Mesothelial cell of epicardium (in vitro differentiated cells): ENCODE data around the gene GALNT11. TPM values are rescaled to one million over a fixed set of nuclear protein-coding genes. Genes with fewer than 3 reads are reported as not detected.

Source experiments
- DNase-seq, 2 experiments: peaks; one replicate each; pipeline ENCODE4 v3.0.0; 2021; ENCODE audit warnings: low spot score in 2 of 2; ENCODE audit not compliant: unreplicated experiment in 2 of 2
- H3K27ac Mint-ChIP-seq: 2 replicates; pipeline ENCODE4 v1.8.0; 2021; ENCODE audit warnings: mixed read lengths
- H3K27me3 Mint-ChIP-seq: 2 replicates; pipeline ENCODE4 v1.8.0; 2021; ENCODE audit warnings: low read depth, mixed read lengths
- H3K36me3 Mint-ChIP-seq: 2 replicates; pipeline ENCODE4 v1.8.0; 2021; ENCODE audit warnings: mixed read lengths
- H3K4me1 Mint-ChIP-seq: 2 replicates; pipeline ENCODE4 v1.8.0; 2021; ENCODE audit warnings: mixed read lengths
- H3K4me3 Mint-ChIP-seq: 2 replicates; pipeline ENCODE4 v1.8.0; 2021; ENCODE audit warnings: mild to moderate bottlenecking, moderate library complexity, mixed read lengths
- H3K9me3 Mint-ChIP-seq: 2 replicates; pipeline ENCODE4 v1.8.0; 2021; ENCODE audit warnings: mixed read lengths
- total RNA-seq: library from RNA; stranded (reverse); gene quantifications from 3 replicates; pipeline ENCODE4 v1.2.1, GENCODE V29; 2021
- TF ChIP-seq, protein P1 (sequence below): fragments of 200-600 bp; sonication (generic); IDR thresholded peaks from one replicate; pipeline ENCODE4 v1.5.0; 2021; ENCODE audit warnings: antibody characterized with exemption; ENCODE audit not compliant: unreplicated experiment

The GALNT11 gene
- total RNA-seq, 1 donor from 2014 or later = 37.9 TPM

DNA sequence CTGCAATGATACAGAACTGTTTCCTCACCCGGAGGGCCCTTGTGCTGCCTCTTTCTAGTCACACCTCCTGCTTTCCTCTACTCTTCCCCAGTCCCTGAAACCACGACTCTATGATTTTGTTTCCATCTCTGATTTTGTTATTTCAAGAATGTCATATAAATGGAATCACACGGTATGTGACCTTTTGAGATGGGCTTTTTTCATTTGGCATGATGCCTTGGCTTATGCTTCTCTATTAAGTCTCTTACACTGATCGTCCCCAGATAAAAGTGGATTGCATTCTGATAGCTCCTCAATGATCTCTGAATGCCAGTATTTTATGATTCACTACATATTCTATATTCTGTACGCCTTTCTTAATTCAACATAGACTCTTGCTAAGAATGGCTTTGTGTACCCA, 78.2 kb downstream of the GALNT11 start:
- Mint-ChIP-seq H3K9me3 (no peaks in the 10 kb centered on the region), H3K4me3 (no peak overlapping the region), H3K36me3 (peaks cover 38% of the 10 kb centered on the region), H3K27ac (peak overlapping the region; percentile 4), H3K27me3 (no peaks in the 10 kb centered on the region), H3K4me1 (peaks cover 11% of the 10 kb centered on the region)
- TF ChIP-seq, protein P1, sequence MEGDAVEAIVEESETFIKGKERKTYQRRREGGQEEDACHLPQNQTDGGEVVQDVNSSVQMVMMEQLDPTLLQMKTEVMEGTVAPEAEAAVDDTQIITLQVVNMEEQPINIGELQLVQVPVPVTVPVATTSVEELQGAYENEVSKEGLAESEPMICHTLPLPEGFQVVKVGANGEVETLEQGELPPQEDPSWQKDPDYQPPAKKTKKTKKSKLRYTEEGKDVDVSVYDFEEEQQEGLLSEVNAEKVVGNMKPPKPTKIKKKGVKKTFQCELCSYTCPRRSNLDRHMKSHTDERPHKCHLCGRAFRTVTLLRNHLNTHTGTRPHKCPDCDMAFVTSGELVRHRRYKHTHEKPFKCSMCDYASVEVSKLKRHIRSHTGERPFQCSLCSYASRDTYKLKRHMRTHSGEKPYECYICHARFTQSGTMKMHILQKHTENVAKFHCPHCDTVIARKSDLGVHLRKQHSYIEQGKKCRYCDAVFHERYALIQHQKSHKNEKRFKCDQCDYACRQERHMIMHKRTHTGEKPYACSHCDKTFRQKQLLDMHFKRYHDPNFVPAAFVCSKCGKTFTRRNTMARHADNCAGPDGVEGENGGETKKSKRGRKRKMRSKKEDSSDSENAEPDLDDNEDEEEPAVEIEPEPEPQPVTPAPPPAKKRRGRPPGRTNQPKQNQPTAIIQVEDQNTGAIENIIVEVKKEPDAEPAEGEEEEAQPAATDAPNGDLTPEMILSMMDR = no peak
- no peak for DNase-seq

DNA sequence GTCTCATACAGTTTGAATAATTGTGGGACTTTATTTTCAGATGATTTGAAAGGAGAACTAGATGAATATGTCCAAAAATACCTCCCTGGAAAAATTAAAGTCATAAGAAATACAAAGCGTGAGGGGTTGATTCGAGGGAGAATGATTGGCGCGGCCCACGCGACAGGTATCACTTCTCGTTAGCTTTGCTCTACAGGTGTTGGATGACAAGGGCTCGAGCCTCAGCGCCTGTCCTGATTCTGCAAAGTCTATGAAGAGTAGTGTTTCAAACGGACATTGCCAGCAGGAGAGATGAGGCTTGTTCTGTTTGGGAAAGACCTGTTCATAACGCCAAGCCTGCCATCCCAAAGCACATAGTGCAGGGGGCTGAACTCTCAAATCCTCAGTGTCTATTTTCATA, 79.7 kb downstream of the GALNT11 start:
- Mint-ChIP-seq H3K27me3 (no peaks in the 10 kb centered on the region), H3K4me1 (peaks cover 11% of the 10 kb centered on the region), H3K36me3 (peaks cover 45% of the 10 kb centered on the region), H3K27ac (peak overlapping the region; percentile 8), H3K9me3 (peaks cover 7% of the 10 kb centered on the region), H3K4me3 (no peak overlapping the region)
- no peak for DNase-seq
- TF ChIP-seq, protein P1 = no peak

DNA sequence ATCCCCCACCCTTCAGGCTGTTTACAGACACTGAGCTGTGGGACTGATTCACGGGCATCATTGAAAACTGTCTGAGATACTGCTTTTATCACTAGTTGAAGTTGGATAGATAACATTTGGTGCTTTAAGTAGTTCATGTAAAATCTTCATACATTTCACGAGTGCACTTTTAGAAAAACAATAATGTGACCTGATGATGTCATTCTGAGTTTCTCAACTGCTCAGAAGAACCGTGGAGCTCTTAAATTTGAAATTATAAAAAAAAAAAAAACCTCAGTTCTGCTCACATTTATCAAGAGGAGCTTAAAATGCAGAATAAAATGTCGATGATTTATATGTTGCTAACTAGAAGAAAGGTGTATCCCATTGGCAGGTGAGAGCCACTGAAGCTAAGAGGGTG, 81.5 kb downstream of the GALNT11 start:
- H3K27me3 Mint-ChIP-seq = no peaks in the 10 kb centered on the region
- H3K36me3 Mint-ChIP-seq = peaks cover 49% of the 10 kb centered on the region
- peaks cover 8% of the 10 kb centered on the region for H3K4me1 Mint-ChIP-seq
- H3K27ac Mint-ChIP-seq = peak overlapping the region; percentile 14
- peaks cover 7% of the 10 kb centered on the region for H3K9me3 Mint-ChIP-seq
- DNase-seq = no peak
- TF ChIP-seq, protein P1 = no peak
- H3K4me3 Mint-ChIP-seq = no peak overlapping the region

DNA sequence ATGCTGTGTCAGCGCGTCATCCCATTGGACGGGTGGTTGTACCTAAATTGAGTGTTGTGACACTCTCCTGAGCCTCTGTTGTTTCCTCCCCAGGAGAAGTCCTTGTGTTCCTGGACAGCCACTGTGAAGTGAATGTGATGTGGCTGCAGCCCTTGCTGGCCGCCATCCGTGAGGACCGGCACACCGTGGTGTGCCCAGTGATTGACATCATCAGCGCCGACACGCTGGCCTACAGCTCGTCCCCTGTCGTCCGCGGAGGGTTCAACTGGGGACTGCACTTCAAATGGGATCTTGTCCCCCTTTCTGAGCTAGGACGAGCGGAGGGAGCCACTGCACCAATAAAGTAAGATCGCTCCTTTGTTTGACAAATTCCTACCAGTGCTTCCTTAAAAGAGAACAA, 82.5 kb downstream of the GALNT11 start:
- Mint-ChIP-seq H3K4me1 (peaks cover 8% of the 10 kb centered on the region), H3K36me3 (peaks cover 49% of the 10 kb centered on the region), H3K9me3 (peaks cover 7% of the 10 kb centered on the region)

DNA sequence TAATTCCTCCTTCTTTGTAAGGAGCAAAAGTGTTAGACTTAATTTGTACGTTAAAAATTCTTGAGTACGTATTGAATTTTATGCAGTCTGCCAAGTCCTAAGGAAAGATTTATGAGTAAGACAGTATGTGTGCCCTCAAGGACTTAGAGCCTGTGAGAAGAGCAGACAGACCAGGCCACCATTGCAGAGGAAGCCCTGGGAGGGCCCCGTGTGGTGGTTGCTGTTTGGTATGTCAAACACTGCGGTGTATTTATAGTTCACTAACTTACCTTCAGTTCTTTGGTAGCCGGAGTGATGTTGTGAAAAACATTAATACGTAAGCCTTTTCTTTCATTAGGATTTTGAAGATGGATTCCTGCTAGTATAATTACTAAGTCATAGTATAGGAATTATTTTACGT, 82.9 kb downstream of the GALNT11 start:
- peaks cover 8% of the 10 kb centered on the region for H3K4me1 Mint-ChIP-seq
- no peak for DNase-seq
- H3K4me3 Mint-ChIP-seq = no peak overlapping the region
- H3K36me3 Mint-ChIP-seq = peaks cover 51% of the 10 kb centered on the region
- no peaks in the 10 kb centered on the region for H3K27me3 Mint-ChIP-seq
- H3K27ac Mint-ChIP-seq = peak overlapping the region; percentile 47
- TF ChIP-seq, protein P1 = no peak
- peaks cover 11% of the 10 kb centered on the region for H3K9me3 Mint-ChIP-seq

More for the DNA sequence above, 82.5 kb downstream of the GALNT11 start:
- H3K27ac Mint-ChIP-seq = peak overlapping the region; percentile 47
- no peak overlapping the region for H3K4me3 Mint-ChIP-seq
- DNase-seq = no peak
- TF ChIP-seq, protein P1 = no peak
- no peaks in the 10 kb centered on the region for H3K27me3 Mint-ChIP-seq

DNA sequence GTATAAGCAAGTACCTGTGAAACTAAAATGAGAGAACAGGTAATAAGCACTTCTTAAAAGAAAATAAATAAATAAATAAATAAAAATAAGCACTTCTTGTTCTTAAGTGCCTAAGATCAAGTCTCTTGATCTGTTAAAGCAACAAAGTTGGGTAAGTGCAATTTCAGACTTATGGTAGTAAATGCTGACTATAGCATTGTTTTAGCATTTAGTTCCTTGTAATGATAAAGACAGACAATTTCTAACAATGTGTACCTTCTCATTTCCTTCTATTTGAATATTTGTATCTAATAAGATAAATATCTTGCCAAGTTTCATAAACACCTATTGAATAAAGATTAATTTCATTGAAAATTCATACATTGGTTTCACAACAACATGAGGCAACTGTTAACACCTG, 87.4 kb downstream of the GALNT11 start:
- Mint-ChIP-seq H3K27ac (no peak overlapping the region), H3K4me1 (peaks cover 3% of the 10 kb centered on the region), H3K27me3 (no peaks in the 10 kb centered on the region), H3K4me3 (no peak overlapping the region), H3K36me3 (peaks cover 47% of the 10 kb centered on the region), H3K9me3 (peaks cover 15% of the 10 kb centered on the region)
- DNase-seq = no peak
- TF ChIP-seq, protein P1 = no peak
